ENCODE data around the gene ITGAD.

DNA sequence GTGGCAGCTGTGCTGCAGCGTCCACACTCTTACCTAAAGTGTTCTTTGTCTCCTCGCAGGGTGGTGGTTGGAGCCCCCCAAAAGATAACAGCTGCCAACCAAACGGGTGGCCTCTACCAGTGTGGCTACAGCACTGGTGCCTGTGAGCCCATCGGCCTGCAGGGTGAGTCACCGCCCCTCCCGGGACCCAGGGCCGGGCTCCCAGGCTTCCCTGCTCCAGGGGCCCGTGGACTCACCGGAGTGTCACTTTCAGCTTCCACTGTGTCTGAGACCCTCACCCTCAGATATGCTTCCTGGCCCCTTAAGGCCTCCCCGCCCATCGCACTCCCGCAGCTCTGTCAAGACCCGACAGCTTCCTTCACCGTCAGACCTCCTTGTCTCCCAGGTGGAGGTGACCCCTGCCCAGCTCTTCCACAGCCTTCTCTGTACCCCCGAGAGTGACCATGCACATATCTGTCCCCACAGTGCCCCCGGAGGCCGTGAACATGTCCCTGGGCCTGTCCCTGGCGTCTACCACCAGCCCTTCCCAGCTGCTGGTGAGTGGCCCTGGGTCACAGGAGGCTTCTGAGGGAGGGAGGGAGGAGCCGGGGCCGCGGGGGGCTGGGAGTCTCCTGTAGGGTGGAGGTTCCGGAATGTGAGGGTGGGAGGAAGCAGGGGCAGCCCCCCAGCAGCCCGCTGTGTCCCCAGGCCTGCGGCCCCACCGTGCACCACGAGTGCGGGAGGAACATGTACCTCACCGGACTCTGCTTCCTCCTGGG, 36.4 kb upstream of the ITGAD start:
- TF ChIP-seq TCF4 (CRISPR knock-in tag; IDR thresholded peaks at IDR 0.05; ENCODE audit: borderline replicate concordance): no peak
- no peak for TF ChIP-seq ZFP30 (CRISPR knock-in tag; IDR thresholded peaks at IDR 0.05)
- TF ChIP-seq, protein P1, sequence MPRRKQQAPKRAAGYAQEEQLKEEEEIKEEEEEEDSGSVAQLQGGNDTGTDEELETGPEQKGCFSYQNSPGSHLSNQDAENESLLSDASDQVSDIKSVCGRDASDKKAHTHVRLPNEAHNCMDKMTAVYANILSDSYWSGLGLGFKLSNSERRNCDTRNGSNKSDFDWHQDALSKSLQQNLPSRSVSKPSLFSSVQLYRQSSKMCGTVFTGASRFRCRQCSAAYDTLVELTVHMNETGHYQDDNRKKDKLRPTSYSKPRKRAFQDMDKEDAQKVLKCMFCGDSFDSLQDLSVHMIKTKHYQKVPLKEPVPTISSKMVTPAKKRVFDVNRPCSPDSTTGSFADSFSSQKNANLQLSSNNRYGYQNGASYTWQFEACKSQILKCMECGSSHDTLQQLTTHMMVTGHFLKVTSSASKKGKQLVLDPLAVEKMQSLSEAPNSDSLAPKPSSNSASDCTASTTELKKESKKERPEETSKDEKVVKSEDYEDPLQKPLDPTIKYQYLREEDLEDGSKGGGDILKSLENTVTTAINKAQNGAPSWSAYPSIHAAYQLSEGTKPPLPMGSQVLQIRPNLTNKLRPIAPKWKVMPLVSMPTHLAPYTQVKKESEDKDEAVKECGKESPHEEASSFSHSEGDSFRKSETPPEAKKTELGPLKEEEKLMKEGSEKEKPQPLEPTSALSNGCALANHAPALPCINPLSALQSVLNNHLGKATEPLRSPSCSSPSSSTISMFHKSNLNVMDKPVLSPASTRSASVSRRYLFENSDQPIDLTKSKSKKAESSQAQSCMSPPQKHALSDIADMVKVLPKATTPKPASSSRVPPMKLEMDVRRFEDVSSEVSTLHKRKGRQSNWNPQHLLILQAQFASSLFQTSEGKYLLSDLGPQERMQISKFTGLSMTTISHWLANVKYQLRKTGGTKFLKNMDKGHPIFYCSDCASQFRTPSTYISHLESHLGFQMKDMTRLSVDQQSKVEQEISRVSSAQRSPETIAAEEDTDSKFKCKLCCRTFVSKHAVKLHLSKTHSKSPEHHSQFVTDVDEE (CRISPR knock-in tag; IDR thresholded peaks at IDR 0.05): no peak
- TF ChIP-seq RARB (CRISPR knock-in tag; IDR thresholded peaks at IDR 0.05): no peak
- no peak for TF ChIP-seq BACH2 (CRISPR knock-in tag; IDR thresholded peaks at IDR 0.05; ENCODE audit: borderline replicate concordance)
